Activated naive CD8-positive, alpha-beta T cell treated with anti-CD3 and anti-CD28 coated beads, Interleukin-2, amount 50 U/mL, for 24 hours (primary cell): ENCODE results near the gene AMN.
"Not testable (repeated sequence)": the region's sequence is repeated elsewhere in the genome, so short reads cannot be mapped to it uniquely, and the experiment has no call there.

Experiments used
- ATAC-seq: fragments of 150-1000 bp; cut with Tn5 transposase; one replicate; pipeline ENCODE4 v1.10.0; 2021
- DNase-seq: peaks from one replicate; pipeline ENCODE4 v3.0.0; 2021
- H3K27ac Mint-ChIP-seq: one replicate; pipeline ENCODE4 v1.8.0; 2021; ENCODE audit warnings: mild to moderate bottlenecking, mixed read lengths
- H3K27me3 Mint-ChIP-seq: one replicate; pipeline ENCODE4 v1.8.0; 2021; ENCODE audit warnings: mixed read lengths
- H3K36me3 Mint-ChIP-seq: one replicate; pipeline ENCODE4 v1.8.0; 2021; ENCODE audit warnings: low read depth, mixed read lengths
- H3K4me1 Mint-ChIP-seq: one replicate; pipeline ENCODE4 v1.8.0; 2021; ENCODE audit warnings: mixed read lengths
- H3K4me3 Mint-ChIP-seq: one replicate; pipeline ENCODE4 v1.8.0; 2021; ENCODE audit warnings: mild to moderate bottlenecking, moderate library complexity, mixed read lengths
- H3K9me3 Mint-ChIP-seq: one replicate; pipeline ENCODE4 v1.8.0; 2021; ENCODE audit warnings: mixed read lengths

The AMN gene

DNA sequence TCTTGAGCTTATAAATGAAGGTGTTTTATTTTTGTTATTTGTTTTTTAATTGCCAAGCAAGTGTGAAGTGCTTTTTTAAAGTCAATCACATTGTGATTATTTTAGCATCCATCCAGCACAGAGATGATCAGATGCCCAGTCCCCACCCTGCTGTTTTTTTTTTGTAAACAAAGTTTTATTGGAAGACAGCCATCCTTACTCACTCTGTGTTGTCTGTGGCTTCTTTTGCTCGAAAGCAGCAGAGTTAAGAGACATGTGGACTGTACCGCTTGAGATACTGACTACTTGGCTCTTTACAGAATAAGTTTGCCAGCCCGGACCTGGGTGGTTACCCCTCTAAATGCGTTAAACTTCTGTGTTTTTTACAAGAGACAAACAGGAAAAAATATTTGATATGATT lies 30.9 kb upstream of the AMN start:
- H3K4me3 Mint-ChIP-seq, result no peak overlapping the region
- no peaks in the 10 kb centered on the region for H3K9me3 Mint-ChIP-seq
- peaks cover 3% of the 10 kb centered on the region for H3K4me1 Mint-ChIP-seq
- H3K27ac Mint-ChIP-seq, result no peak overlapping the region
- H3K36me3 Mint-ChIP-seq, result peaks cover 46% of the 10 kb centered on the region
- DNase-seq (no peak), ATAC-seq (no peak)
- H3K27me3 Mint-ChIP-seq, result no peaks in the 10 kb centered on the region

DNA sequence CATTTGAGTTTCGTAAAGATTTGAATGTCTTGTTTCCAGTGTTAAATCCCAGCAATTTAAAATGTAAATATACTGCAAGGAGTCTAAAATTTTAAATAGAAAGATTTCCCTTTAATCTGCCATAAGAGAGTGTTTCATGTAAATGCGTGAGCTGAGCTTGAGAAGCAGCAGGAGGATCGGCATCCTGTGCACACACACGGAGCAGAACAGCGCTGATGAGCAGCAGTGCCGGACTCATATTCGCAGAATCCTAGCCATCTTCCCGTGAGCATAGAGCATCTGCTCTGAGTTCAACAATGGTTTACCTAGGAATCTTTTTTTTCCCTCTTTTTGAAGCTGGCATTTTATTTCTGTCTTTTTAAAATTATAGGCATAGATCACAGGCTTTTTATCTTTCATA lies 29.8 kb upstream of the AMN start:
- Mint-ChIP-seq H3K9me3 (no peaks in the 10 kb centered on the region), H3K4me3 (no peak overlapping the region), H3K4me1 (peaks cover 5% of the 10 kb centered on the region), H3K36me3 (peaks cover 48% of the 10 kb centered on the region), H3K27ac (peak overlapping the region; percentile 38), H3K27me3 (no peaks in the 10 kb centered on the region)
- DNase-seq (no peak), ATAC-seq (no peak)

DNA sequence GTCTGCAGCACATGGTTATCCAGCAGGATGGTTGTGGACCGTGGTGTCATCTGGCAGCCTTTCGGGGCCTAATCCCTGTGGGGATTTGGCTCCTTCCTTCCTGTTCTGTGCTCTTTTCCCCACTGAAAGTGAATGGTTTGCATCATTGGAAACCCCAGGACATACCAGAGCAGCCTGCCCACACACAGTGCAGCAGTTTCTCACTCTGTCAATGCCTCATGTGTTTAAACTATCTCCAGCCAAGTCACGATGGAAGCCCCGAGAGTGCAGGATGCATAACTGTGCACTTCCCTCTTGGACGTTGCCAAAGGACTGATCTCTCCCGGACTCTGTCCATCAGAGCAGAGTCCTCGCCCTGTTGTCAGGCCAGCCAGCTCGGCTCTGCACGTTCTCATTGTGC lies 29.0 kb upstream of the AMN start:
- peak; percentile 61 for ATAC-seq

GRCh38 chr14:102896735-102897134 lies 25.7 kb upstream of the AMN start:
- not testable (repeated sequence) for H3K27ac Mint-ChIP-seq, DNase-seq, H3K27me3 Mint-ChIP-seq, ATAC-seq, H3K9me3 Mint-ChIP-seq, H3K4me3 Mint-ChIP-seq
- H3K36me3 Mint-ChIP-seq, result peaks cover 47% of the 10 kb centered on the region
- H3K4me1 Mint-ChIP-seq, result peaks cover 31% of the 10 kb centered on the region

More for the DNA sequence above, 29.0 kb upstream of the AMN start:
- Mint-ChIP-seq H3K4me1 (peaks cover 10% of the 10 kb centered on the region), H3K36me3 (peaks cover 53% of the 10 kb centered on the region), H3K27me3 (no peaks in the 10 kb centered on the region), H3K27ac (no peak overlapping the region), H3K9me3 (no peaks in the 10 kb centered on the region), H3K4me3 (no peak overlapping the region)
- no peak for DNase-seq

GRCh38 chr14:102897299-102898027 lies 25.0 kb upstream of the AMN start:
- Mint-ChIP-seq H3K36me3 (peaks cover 46% of the 10 kb centered on the region), H3K4me3 (no peak overlapping the region), H3K4me1 (peaks cover 34% of the 10 kb centered on the region), H3K9me3 (no peaks in the 10 kb centered on the region), H3K27me3 (no peaks in the 10 kb centered on the region), H3K27ac (no peak overlapping the region)
- ATAC-seq (no peak), DNase-seq (no peak)

GRCh38 chr14:102898298-102898697 lies 24.2 kb upstream of the AMN start:
- Mint-ChIP-seq H3K4me1 (peaks cover 33% of the 10 kb centered on the region), H3K36me3 (peaks cover 46% of the 10 kb centered on the region), H3K4me3 (no peak overlapping the region), H3K9me3 (no peaks in the 10 kb centered on the region), H3K27me3 (no peaks in the 10 kb centered on the region), H3K27ac (peak overlapping the region; percentile 38)
- DNase-seq, result no peak
- no peak for ATAC-seq

- Mint-ChIP-seq H3K9me3 (no peaks in the 10 kb centered on the region), H3K36me3 (peaks cover 44% of the 10 kb centered on the region), H3K4me1 (peaks cover 33% of the 10 kb centered on the region), H3K4me3 (no peak overlapping the region), H3K27ac (peak overlapping the region; percentile 38), H3K27me3 (no peaks in the 10 kb centered on the region)
- DNase-seq (no peak), ATAC-seq (no peak)
Observed at GRCh38 chr14:102898776-102899515, 23.5 kb upstream of the AMN start.

DNA sequence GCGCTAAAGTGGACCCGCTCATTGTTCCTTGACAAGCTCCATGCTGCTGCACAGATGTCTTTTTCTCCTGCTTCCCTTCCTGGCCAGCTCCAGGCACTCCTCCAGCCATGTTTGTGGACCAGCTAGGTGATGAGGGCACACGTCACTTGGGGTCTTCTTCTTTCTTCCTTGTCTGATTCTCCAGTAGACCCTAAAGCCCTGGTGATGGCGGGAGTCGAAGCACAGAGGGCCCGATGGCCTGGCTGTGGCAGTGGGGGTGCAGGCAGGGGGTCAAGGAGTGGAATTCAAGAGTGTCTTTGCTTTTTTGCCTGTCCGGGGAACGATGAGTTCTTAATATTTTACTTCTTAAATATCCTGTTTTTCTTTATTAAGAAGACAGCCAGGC lies 23.0 kb upstream of the AMN start:
- no peak for DNase-seq
- no peaks in the 10 kb centered on the region for H3K9me3 Mint-ChIP-seq
- H3K27ac Mint-ChIP-seq, result peak overlapping the region; percentile 25
- no peak overlapping the region for H3K4me3 Mint-ChIP-seq
- no peaks in the 10 kb centered on the region for H3K27me3 Mint-ChIP-seq
- no peak for ATAC-seq
- H3K4me1 Mint-ChIP-seq, result peaks cover 33% of the 10 kb centered on the region
- peaks cover 44% of the 10 kb centered on the region for H3K36me3 Mint-ChIP-seq

- H3K4me1 Mint-ChIP-seq, result peaks cover 34% of the 10 kb centered on the region
- peak overlapping the region; percentile 82 for H3K27ac Mint-ChIP-seq
- ATAC-seq (peak; percentile 31), DNase-seq (no peak)
- H3K4me3 Mint-ChIP-seq, result peak overlapping the region; percentile 3
- H3K27me3 Mint-ChIP-seq, result no peaks in the 10 kb centered on the region
- H3K9me3 Mint-ChIP-seq, result no peaks in the 10 kb centered on the region
- peaks cover 39% of the 10 kb centered on the region for H3K36me3 Mint-ChIP-seq
Observed at GRCh38 chr14:102900631-102901571, 21.6 kb upstream of the AMN start.

- DNase-seq (no peak), ATAC-seq (peak; percentile 26)
- Mint-ChIP-seq H3K4me1 (peaks cover 34% of the 10 kb centered on the region), H3K9me3 (no peaks in the 10 kb centered on the region), H3K36me3 (peaks cover 39% of the 10 kb centered on the region), H3K27ac (peak overlapping the region; percentile 82), H3K27me3 (no peaks in the 10 kb centered on the region), H3K4me3 (peak overlapping the region; percentile 3)
Observed at GRCh38 chr14:102901633-102902032, 20.8 kb upstream of the AMN start.

- DNase-seq, result no peak
- H3K4me1 Mint-ChIP-seq, result peaks cover 33% of the 10 kb centered on the region
- H3K9me3 Mint-ChIP-seq, result no peaks in the 10 kb centered on the region
- peaks cover 39% of the 10 kb centered on the region for H3K36me3 Mint-ChIP-seq
- H3K27ac Mint-ChIP-seq, result peak overlapping the region; percentile 82
- H3K27me3 Mint-ChIP-seq, result no peaks in the 10 kb centered on the region
- no peak overlapping the region for H3K4me3 Mint-ChIP-seq
- ATAC-seq, result no peak
Observed at GRCh38 chr14:102902086-102902485, 20.4 kb upstream of the AMN start.

DNA sequence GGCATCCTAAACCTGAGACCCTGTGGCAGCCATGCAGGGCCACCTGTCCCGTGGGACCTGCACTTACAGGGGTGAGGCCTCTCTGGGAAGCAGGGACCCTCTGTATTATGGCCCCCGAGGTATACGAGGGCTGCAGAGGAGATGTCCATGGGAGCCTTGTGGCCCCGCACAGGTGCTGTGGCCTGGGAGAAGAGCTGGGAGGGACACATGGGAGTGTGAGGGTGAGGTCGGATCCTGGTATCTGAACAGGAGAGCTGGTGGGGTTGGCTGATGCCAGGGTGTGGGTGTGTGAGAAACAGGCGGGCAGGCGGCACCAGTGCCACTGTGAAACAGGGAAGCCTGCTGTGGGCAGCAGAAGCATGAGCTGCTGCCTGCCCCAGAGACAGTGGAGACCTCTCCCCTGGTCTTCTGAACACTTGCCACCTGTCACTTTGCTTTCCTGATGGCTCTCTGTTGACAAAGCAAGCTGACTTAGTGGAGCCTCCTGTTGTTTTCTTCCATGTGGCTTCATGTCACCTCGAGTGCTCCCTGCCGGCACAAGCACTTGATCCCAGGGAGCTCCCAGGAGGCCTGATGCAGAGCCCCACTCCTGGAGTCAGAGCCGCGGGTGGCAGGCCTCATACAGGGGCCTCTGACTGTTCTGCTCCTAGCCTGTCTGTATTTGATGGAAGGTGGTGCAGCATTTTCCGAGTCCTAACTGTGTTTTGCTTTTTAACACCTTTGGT lies 19.8 kb upstream of the AMN start:
- peak overlapping the region; percentile 47 for H3K27ac Mint-ChIP-seq
- peaks cover 31% of the 10 kb centered on the region for H3K4me1 Mint-ChIP-seq
- H3K4me3 Mint-ChIP-seq, result no peak overlapping the region
- peaks cover 38% of the 10 kb centered on the region for H3K36me3 Mint-ChIP-seq
- H3K9me3 Mint-ChIP-seq, result no peaks in the 10 kb centered on the region
- no peak for ATAC-seq
- H3K27me3 Mint-ChIP-seq, result no peaks in the 10 kb centered on the region
- DNase-seq, result no peak

DNA sequence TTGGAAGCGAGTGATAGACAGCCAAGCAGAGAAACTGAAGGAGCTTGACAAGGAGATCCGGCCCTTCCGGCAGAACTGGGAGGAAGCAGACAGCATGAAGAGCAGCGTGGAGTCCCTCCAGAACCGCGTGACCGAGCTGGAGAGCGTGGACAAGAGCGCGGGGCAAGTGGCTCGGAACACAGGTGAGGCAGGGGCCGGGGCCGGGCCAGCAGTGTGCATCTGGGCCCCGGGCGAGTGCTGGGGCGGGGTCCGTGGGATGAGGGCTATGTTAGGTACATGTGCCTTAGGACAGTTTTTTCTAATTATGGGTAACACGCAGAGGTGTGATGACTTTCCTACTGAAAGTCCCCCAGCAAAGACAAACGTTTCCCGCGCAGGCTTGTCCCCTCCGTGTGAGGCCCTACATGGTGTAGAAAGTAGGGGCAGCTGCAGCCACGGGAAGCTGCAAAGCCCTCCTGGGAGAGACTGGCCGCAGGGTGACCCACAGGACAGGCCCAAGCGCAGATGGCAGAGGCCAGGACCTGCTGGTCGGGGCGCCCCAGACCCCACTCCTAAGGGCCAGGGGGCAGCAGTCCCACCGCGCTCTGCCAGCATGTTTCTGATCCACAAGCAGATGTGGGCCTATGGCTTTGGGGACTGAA lies 19.1 kb upstream of the AMN start:
- ATAC-seq (no peak), DNase-seq (no peak)
- Mint-ChIP-seq H3K27ac (peak overlapping the region; percentile 77), H3K4me1 (peaks cover 27% of the 10 kb centered on the region), H3K27me3 (no peaks in the 10 kb centered on the region), H3K9me3 (no peaks in the 10 kb centered on the region), H3K36me3 (peaks cover 35% of the 10 kb centered on the region), H3K4me3 (no peak overlapping the region)
